ENCODE data around the gene LRRC74B. TPM values are rescaled to one million over a fixed set of nuclear protein-coding genes. Genes with fewer than 3 reads are reported as not detected.
"Not testable (repeated sequence)": the region's sequence is repeated elsewhere in the genome, so short reads cannot be mapped to it uniquely, and the experiment has no call there.

Gene LRRC74B
- total RNA-seq, 4 donors from 2014 or later: not detected

GRCh38 chr22:21092797-21093554 lies 47.2 kb downstream of the LRRC74B start:
- no peak overlapping the region for H3K27ac ChIP-seq
- no peaks in the 10 kb centered on the region for H3K9me3 ChIP-seq
- TF ChIP-seq POLR2A (IDR thresholded peaks at IDR 0.05) (no peak), CTCF (IDR thresholded peaks at IDR 0.05) (no peak), POLR2AphosphoS5 (IDR thresholded peaks at IDR 0.05) (no peak), EP300 (IDR thresholded peaks at IDR 0.05) (no peak)
- H3K4me3 ChIP-seq: no peak overlapping the region
- H3K4me1 ChIP-seq: no peaks in the 10 kb centered on the region
- no peak for ATAC-seq
- no peaks in the 10 kb centered on the region for H3K36me3 ChIP-seq
- WGBS, 2 donors (ENCODE audit: low coverage in 1 of 2): 73 to 94% methylated on average over 2 of the region's 3 CpGs
- H3K27me3 ChIP-seq: peaks cover 33% of the 10 kb centered on the region

- not testable (repeated sequence) for ATAC-seq, H3K36me3 ChIP-seq, H3K9me3 ChIP-seq, H3K27ac ChIP-seq, H3K4me1 ChIP-seq, H3K4me3 ChIP-seq
- H3K27me3 ChIP-seq: peaks cover 34% of the 10 kb centered on the region
- 66% methylated on average over 6 of the region's 9 CpGs; no CpG with 5 or more reads in 1 of the 2 donors for WGBS, 2 donors (ENCODE audit: low coverage in 1 of 2)
Observed at GRCh38 chr22:21093555-21094137, 47.9 kb downstream of the LRRC74B start.

- ATAC-seq: no peak
- Histone ChIP-seq H3K36me3 (no peaks in the 10 kb centered on the region), H3K4me1 (no peaks in the 10 kb centered on the region), H3K9me3 (no peaks in the 10 kb centered on the region), H3K4me3 (no peak overlapping the region), H3K27me3 (peaks cover 30% of the 10 kb centered on the region), H3K27ac (no peak overlapping the region)
- TF ChIP-seq POLR2AphosphoS5 (IDR thresholded peaks at IDR 0.05): no peak
- TF ChIP-seq CTCF (IDR thresholded peaks at IDR 0.05): no peak
- TF ChIP-seq POLR2A (IDR thresholded peaks at IDR 0.05): no peak
- TF ChIP-seq EP300 (IDR thresholded peaks at IDR 0.05): no peak
- WGBS, 2 donors (ENCODE audit: low coverage in 1 of 2): 75 to 82% methylated on average over 2 to 4 of the region's 5 CpGs
Observed at GRCh38 chr22:21094911-21095772, 49.4 kb downstream of the LRRC74B start.

- no peaks in the 10 kb centered on the region for H3K4me1 ChIP-seq
- H3K4me3 ChIP-seq: no peak overlapping the region
- H3K9me3 ChIP-seq: no peaks in the 10 kb centered on the region
- no peaks in the 10 kb centered on the region for H3K36me3 ChIP-seq
- ATAC-seq: no peak
- TF ChIP-seq POLR2AphosphoS5 (IDR thresholded peaks at IDR 0.05) (no peak), EP300 (IDR thresholded peaks at IDR 0.05) (no peak), CTCF (IDR thresholded peaks at IDR 0.05) (no peak), POLR2A (IDR thresholded peaks at IDR 0.05) (no peak)
- H3K27me3 ChIP-seq: peaks cover 29% of the 10 kb centered on the region
- H3K27ac ChIP-seq: no peak overlapping the region
Observed at GRCh38 chr22:21095773-21096107, 50.0 kb downstream of the LRRC74B start.

- peaks cover 28% of the 10 kb centered on the region for H3K27me3 ChIP-seq
- ATAC-seq, H3K36me3 ChIP-seq, H3K9me3 ChIP-seq, H3K4me3 ChIP-seq, H3K27ac ChIP-seq, H3K4me1 ChIP-seq: not testable (repeated sequence)
- 92 to 93% methylated on average over 7 to 9 of the region's 9 CpGs for WGBS, 2 donors (ENCODE audit: low coverage in 1 of 2)
Observed at GRCh38 chr22:21096878-21097277, 51.1 kb downstream of the LRRC74B start.

All from gastroesophageal sphincter (tissue), 4 donors.